Lower leg skin (tissue), 4 donors: Measurements from ENCODE around the gene EYA3. TPM values are rescaled to one million over a fixed set of nuclear protein-coding genes. Genes with fewer than 3 reads are reported as not detected.

Source experiments
- DNase-seq, 2 donors: peaks; one replicate each; pipeline ENCODE4 v3.0.0-alpha.2; 2019; ENCODE audit warnings: low spot score in 2 of 2
- H3K4me3 ChIP-seq: fragments of 200-600 bp; sonication (generic); 2 replicates; pipeline ENCODE4 v1.5.1; 2017; ENCODE audit warnings: mild to moderate bottlenecking, low read depth; ENCODE audit not compliant: poor library complexity, severe bottlenecking
- CTCF ChIP-seq, 3 donors: fragments of 450-650 bp; IDR thresholded peaks; one replicate each; pipeline ENCODE4 v1.5.1; 2016; ENCODE audit warnings: antibody characterized with exemption in 3 of 3, mild to moderate bottlenecking in 3 of 3, moderate library complexity in 2 of 3
- POLR2A ChIP-seq, 2 donors: fragments of 450-650 bp; IDR thresholded peaks; one replicate each; pipeline ENCODE4 v1.6.1; 2016 to 2017; ENCODE audit warnings: antibody characterized with exemption in 2 of 2, mild to moderate bottlenecking in 1 of 2, moderate library complexity in 1 of 2
- WGBS, 2 donors: methylation state at CpG; one replicate each; pipeline ENCODE4 v1.1.5; 2018; 5-methylcytosine and 5-hydroxymethylcytosine counted together
- intact Hi-C: fragments of 100-400 bp; cut with DNase I; formaldehyde crosslinking; loops from one replicate; pipeline ENCODE4 v1.15.0; 2023; ENCODE audit warnings: low total_unique reads
- total RNA-seq, 4 donors: library from RNA; depleted of rRNA; stranded (reverse); fragments of >200 nt; gene quantifications; one replicate each; pipeline ENCODE4 v1.1.0, GENCODE V29; 2016

EYA3 gene
- total RNA-seq, 4 donors from 2014 or later, result 14.9 to 20.1 (median 17.1) TPM

- DNase-seq, result no peak
- no peak overlapping the region for H3K4me3 ChIP-seq
- intact Hi-C loops, result loop anchor here (10.0 kb wide), 1 partner anchor 120 kb away; no protein-coding TSS in a partner anchor
- TF ChIP-seq CTCF (IDR thresholded peaks at IDR 0.05) (no peak), POLR2A (IDR thresholded peaks at IDR 0.05) (no peak)
These were observed 114.0 kb downstream of the EYA3 start for GRCh38 chr1:27974417-27974781.

- no peak for DNase-seq
- 86 to 90% methylated on average over 4 of the region's 4 CpGs for WGBS, 2 donors
- H3K4me3 ChIP-seq, result no peak overlapping the region
- intact Hi-C loops, result loop anchor here (10.0 kb wide), 1 partner anchor 119 kb away; no protein-coding TSS in a partner anchor
- TF ChIP-seq CTCF (IDR thresholded peaks at IDR 0.05) (no peak), POLR2A (IDR thresholded peaks at IDR 0.05) (no peak)
These were observed 114.5 kb downstream of the EYA3 start for GRCh38 chr1:27973771-27974416.

DNA sequence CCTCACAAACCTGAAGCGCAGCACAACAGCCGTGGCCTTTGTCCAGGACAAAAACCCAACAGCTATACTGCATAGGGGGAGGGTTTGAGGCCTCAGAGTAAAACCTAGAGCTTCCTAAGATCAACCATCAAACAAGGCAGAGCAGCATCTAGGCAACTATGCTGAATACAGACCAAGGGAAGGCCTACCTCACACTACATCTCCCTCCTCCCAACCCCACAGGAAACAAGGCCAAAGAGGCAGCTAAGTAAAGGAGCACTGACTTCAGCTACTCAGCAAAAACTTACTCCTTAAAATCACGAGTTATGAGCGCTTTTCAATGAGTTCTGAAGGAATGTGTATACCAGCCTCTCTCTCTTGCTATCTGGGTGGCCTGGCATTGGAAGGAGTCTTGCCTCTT is 116.3 kb downstream of the EYA3 start:
- TF ChIP-seq POLR2A (IDR thresholded peaks at IDR 0.05) (no peak), CTCF (IDR thresholded peaks at IDR 0.05) (no peak)

DNA sequence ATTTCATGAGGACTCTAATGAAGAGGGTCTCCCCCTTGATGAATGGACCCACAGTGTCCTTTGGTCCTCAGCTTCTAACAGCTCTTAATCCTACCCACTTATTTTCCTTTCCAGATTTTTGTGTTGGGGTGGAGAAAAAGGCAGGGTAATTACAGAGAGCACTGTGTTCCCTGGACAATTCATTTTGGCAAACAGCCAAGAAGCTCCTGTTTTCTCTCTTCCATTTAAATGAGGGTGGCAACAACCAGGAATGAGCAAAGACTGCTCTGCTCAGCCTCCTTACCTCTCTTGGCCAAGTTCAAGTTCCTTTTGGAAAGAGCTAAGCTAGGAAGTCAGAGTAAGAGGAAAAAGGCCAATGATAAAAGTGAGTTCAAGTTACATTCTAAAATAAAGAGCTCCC is 116.7 kb downstream of the EYA3 start:
- TF ChIP-seq POLR2A (IDR thresholded peaks at IDR 0.05), result no peak
- TF ChIP-seq CTCF (IDR thresholded peaks at IDR 0.05), result no peak
- intact Hi-C loops, result loop anchor here (10.0 kb wide), 1 partner anchor 117 kb away; no protein-coding TSS in a partner anchor
- no peak for DNase-seq

More for the DNA sequence above, 116.3 kb downstream of the EYA3 start:
- 71 to 80% methylated on average over 4 of the region's 4 CpGs for WGBS, 2 donors
- no peak overlapping the region for H3K4me3 ChIP-seq
- no peak for DNase-seq
- intact Hi-C loops, result loop anchor here (10.0 kb wide), 1 partner anchor 117 kb away; no protein-coding TSS in a partner anchor

GRCh38 chr1:27970401-27970800 is 118.0 kb downstream of the EYA3 start:
- whole genome bisulfite sequencing, 2 donors, result 64 to 70% methylated on average over 6 of the region's 6 CpGs
- intact Hi-C loops, result loop anchor here (10.0 kb wide), 1 partner anchor 116 kb away; no protein-coding TSS in a partner anchor

More for the DNA sequence above, 116.7 kb downstream of the EYA3 start:
- no peak overlapping the region for H3K4me3 ChIP-seq

More at GRCh38 chr1:27970401-27970800, 118.0 kb downstream of the EYA3 start:
- DNase-seq, result peak in 1 of 2 donors; percentile 46
- TF ChIP-seq CTCF (IDR thresholded peaks at IDR 0.05) (no peak), POLR2A (IDR thresholded peaks at IDR 0.05) (no peak)
- no peak overlapping the region for H3K4me3 ChIP-seq
